Measurements from ENCODE around the gene TCAIM. TPM values are rescaled to one million over a fixed set of nuclear protein-coding genes. Genes with fewer than 3 reads are reported as not detected.

Gene TCAIM, protein sequence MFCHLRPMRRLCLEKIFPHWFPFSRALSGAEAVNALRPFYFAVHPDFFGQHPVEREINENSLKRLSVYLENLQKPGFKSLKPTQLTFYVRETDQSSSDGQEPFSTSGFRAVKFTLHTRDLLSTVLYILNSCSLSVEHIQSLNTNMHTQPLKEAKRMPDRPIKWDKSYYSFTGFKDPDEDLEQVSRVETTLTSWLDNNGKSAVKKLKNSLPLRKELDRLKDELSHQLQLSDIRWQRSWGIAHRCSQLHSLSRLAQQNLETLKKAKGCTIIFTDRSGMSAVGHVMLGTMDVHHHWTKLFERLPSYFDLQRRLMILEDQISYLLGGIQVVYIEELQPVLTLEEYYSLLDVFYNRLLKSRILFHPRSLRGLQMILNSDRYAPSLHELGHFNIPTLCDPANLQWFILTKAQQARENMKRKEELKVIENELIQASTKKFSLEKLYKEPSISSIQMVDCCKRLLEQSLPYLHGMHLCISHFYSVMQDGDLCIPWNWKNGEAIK
- polyA plus RNA-seq, result 10 to 100 TPM in 2 of 3 donors, 1 to 10 TPM in 1; 9.9 to 18.1 (median 16.3) TPM

DNA sequence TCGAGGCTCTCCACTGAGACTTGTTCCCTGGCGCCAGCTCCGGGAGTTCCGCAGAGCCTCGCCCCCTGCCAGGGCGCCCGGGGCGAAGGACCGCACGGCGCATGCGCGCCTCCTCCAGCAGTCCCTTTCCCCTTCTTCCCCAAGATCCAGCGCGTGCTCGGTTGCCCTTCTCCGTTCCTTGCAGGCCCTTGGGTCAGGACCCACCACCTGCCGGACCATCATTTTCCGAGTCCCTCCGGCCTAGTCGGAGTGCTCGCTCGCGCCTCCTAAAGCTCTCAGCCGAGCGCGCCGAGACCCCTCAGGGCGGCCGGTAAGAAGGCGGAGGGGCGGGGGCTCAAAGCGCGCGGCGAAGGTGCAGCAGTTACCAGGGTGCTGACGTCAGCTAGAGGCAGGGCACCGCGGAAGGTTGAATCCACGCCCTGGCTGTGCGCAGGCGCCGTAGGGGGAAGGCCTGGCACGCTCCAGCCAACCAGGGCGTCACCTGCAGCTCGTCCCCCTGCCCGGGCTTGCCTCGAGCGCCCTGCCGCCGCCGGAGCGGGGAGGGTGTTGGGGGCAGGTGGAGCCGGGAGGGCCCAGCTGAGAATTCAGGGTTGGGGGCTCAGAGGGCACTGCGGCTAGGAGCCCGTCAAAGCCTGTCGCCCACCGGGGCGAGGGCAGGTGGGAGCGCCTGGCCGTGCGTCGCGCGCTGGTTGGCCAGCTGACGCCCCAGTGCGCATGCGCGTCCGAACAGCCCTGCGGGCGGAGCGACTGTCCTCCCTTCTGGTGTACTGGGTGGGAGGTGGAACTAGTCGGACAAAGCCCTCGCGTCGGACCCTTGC, at the start of gene TCAIM:
Gene TCAIM (plus strand): TSS at position 757 of the 818 bp plus-strand sequence. CDS start 16,017 bp downstream, outside the sequence.
- H3K4me1 Mint-ChIP-seq, result peaks cover 25 to 42% of the 10 kb centered on the region in 2 donors
- H3K27ac Mint-ChIP-seq, result peak within 1 kb of the TSS; percentile 95 to 99 (median 98)
- H3K4me3 Mint-ChIP-seq, result peak within 1 kb of the TSS; percentile 96 to 100 (median 99)
- DNase-seq, result peak; percentile 100
- H3K27me3 Mint-ChIP-seq (ENCODE audit: low read depth in 3 of 3), result peaks cover 11 to 21% (median 14%) of the 10 kb centered on the region in 3 donors
- peaks cover 0 to 3% (median 0%) of the 10 kb centered on the region in 3 donors for H3K36me3 Mint-ChIP-seq
- H3K9me3 Mint-ChIP-seq, result no peaks in the 10 kb centered on the region

DNA sequence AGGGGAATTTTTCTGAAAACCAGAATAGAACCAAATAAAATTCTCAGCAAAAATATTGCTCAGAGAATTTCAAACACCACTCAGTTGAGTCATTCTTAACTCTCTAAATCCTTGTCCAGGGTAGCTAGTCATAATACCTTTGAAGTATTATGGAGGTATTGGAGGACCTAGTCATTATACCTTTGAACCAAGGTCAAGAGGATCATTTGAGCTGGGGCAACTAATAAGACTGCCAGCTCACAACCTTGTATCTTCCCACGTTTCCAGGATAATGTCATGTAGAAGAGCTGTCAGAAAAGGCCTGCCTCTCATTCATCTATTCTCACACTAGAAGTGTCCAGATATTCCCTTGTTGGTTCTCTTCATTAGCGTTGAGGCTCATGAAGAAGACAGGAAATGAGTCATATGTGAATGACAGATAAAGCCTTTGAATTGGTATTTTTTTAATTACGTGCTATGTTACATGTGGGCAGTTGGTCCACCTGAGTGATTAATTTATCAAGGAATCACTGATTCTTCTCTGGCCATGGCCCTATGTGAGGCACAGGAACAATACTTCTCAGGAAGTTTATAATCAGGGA, 48.6 kb upstream of the TCAIM start:
- H3K4me3 Mint-ChIP-seq, result no peak overlapping the region
- no peaks in the 10 kb centered on the region for H3K9me3 Mint-ChIP-seq
- H3K27ac Mint-ChIP-seq, result no peak overlapping the region
- DNase-seq, result no peak
- no peaks in the 10 kb centered on the region for H3K36me3 Mint-ChIP-seq
- no peaks in the 10 kb centered on the region for H3K4me1 Mint-ChIP-seq
- H3K27me3 Mint-ChIP-seq (ENCODE audit: low read depth in 3 of 3), result peaks cover 0 to 9% (median 1%) of the 10 kb centered on the region in 3 donors

DNA sequence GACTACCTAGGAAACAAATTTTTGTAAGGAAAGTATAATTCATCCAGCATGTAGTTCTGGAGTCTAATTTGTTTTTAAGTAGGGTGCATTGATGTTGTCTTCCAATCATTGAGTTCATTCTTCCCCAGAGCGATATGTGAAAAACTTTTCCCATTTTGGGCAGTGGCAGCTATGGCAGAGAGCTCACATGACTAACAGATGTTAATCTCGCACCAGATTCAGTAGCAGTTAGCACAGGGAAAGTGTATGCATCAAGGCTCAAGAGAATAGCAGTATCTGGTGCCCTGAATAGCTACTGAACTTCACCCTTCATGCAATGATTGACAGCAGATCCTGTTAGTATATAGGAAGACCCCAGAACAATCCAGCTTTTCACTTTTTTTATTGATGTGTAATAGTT, 46.3 kb upstream of the TCAIM start:
- no peaks in the 10 kb centered on the region for H3K36me3 Mint-ChIP-seq
- no peak overlapping the region for H3K27ac Mint-ChIP-seq
- no peaks in the 10 kb centered on the region for H3K9me3 Mint-ChIP-seq
- DNase-seq, result no peak
- peaks cover 1 to 11% (median 2%) of the 10 kb centered on the region in 3 donors for H3K27me3 Mint-ChIP-seq (ENCODE audit: low read depth in 3 of 3)
- no peaks in the 10 kb centered on the region for H3K4me1 Mint-ChIP-seq
- no peak overlapping the region for H3K4me3 Mint-ChIP-seq

DNA sequence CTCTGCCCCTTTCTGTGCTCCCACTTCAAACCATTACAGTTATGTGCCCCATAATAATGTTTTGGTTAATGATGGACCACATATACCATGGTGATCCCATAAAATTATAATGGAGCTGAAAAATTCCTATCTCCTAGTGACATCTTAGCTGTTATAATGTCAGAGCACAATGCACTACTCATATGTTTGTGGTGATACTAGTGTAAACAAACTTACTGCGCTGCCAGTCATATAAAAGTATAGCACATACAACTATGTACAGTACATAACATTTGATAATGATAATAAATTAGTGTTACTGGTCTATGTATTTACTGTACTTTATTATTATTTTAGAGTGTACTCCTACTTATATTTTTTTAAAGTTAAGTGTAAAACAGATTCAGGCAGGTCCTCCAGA, 45.6 kb upstream of the TCAIM start:
- Mint-ChIP-seq H3K27ac (no peak overlapping the region), H3K9me3 (no peaks in the 10 kb centered on the region), H3K36me3 (no peaks in the 10 kb centered on the region), H3K4me3 (no peak overlapping the region), H3K27me3 (ENCODE audit: low read depth in 3 of 3) (peaks cover 1 to 11% (median 2%) of the 10 kb centered on the region in 3 donors), H3K4me1 (no peaks in the 10 kb centered on the region)
- no peak for DNase-seq

DNA sequence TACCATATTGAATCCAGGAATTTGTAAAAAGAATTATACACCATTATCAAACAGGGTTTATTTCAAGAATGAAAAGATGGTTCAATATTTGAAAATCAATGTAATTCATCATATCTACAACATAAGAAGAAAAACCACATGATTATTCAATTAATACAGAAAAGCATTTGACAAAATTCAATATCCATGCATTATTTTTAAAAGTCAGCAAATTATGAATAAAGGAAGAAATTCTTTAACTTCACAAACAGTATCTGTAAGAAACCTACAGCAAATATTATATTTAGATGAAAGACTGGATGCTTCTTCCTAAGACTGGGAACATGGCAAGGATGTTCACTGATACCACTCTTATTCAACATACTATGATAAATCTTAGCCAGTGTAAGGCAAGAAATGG, 41.3 kb upstream of the TCAIM start:
- no peaks in the 10 kb centered on the region for H3K4me1 Mint-ChIP-seq
- H3K9me3 Mint-ChIP-seq, result peaks cover 0 to 2% (median 0%) of the 10 kb centered on the region in 6 donors
- no peaks in the 10 kb centered on the region for H3K36me3 Mint-ChIP-seq

DNA sequence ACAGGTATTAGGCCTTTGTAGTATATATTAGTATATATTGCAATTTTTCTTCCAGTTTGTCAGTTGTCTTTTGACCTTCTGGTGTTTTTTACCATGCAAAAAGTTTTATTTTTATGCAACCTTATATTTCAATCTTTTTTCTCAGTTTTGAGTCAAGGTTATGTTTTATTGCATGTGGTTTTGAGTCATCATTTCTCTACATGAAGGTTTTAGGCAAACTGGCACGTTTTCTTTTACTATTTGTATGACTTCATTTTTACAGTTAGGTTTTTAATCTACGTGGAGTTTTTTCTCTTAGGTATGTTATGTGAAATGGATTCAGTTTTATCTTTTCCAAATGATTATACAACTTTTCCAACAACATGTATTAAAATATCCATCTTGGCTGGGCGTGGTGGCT, 36.8 kb upstream of the TCAIM start:
- H3K4me3 Mint-ChIP-seq, result no peak overlapping the region
- H3K36me3 Mint-ChIP-seq, result no peaks in the 10 kb centered on the region
- H3K9me3 Mint-ChIP-seq, result peaks cover 0 to 2% (median 0%) of the 10 kb centered on the region in 6 donors

More for the DNA sequence above, 41.3 kb upstream of the TCAIM start:
- no peak overlapping the region for H3K4me3 Mint-ChIP-seq
- no peak for DNase-seq
- H3K27ac Mint-ChIP-seq, result no peak overlapping the region
- H3K27me3 Mint-ChIP-seq (ENCODE audit: low read depth in 3 of 3), result peaks cover 0 to 6% (median 2%) of the 10 kb centered on the region in 3 donors

DNA sequence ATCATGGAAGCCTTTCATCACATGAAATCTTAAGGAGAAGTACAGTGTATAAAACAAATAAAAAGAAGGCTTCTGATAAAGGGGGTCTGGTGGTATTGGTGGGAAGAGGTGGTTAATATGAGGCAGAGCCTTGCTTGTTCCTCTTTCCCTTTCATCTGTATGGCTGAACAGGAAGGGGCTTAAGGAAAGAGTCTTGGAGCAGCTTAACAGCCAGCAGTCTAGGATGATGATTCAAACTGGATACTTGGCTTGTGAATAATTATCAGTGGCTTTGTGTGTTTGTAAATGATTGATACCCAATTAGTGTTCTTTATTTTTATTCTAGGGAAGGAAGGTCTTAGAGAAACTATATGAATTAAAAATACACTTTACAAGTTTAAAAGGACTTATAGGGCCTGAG, 29.1 kb upstream of the TCAIM start:
- Mint-ChIP-seq H3K9me3 (no peaks in the 10 kb centered on the region), H3K27me3 (ENCODE audit: low read depth in 3 of 3) (peaks cover 0 to 12% (median 2%) of the 10 kb centered on the region in 3 donors), H3K27ac (no peak overlapping the region), H3K4me3 (no peak overlapping the region), H3K4me1 (no peaks in the 10 kb centered on the region), H3K36me3 (no peaks in the 10 kb centered on the region)
- no peak for DNase-seq

More for the DNA sequence above, 36.8 kb upstream of the TCAIM start:
- Mint-ChIP-seq H3K4me1 (no peaks in the 10 kb centered on the region), H3K27me3 (ENCODE audit: low read depth in 3 of 3) (peaks cover 0 to 9% (median 5%) of the 10 kb centered on the region in 3 donors), H3K27ac (no peak overlapping the region)
- DNase-seq, result no peak

DNA sequence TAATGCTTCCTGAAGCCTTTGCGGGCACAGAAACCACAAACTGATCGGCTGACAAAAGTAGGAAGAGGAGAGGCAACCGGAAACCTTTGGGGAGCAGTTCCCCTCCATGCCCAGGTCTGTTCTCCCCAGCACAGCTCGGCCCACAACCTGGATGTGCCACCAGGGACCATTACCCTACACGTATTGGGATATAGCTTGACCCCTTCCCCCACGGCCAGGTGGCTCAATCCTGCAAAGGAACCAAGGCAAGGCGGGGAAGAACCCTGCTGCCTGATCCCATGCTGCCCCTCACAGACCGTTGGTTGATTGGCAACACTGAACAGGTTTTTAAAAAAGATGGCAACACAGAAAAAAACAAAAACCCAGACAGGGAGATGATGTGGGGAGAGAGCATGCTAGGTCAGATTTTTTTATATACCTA, 19.7 kb upstream of the TCAIM start:
- H3K27ac Mint-ChIP-seq, result no peak overlapping the region

DNA sequence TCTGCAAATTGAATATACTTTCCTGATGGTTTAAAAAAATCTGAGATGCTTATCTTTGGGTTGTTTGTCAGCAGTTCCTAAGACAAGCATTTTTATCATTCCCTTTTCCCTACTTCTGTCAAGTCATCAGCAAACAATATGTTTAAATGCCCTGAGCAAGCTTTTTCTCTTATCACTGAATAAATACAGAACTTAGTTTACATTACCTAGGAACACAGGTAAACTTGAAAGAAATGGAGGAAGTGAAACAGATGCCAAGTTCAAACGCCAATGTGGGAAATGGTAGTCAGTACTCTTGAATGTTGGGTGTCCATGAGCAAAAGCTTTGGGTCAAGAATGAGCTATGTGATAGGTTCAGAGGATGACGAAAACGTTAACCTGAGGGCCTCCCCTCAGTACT, 17.2 kb upstream of the TCAIM start:
- DNase-seq, result no peak
- Mint-ChIP-seq H3K27me3 (ENCODE audit: low read depth in 3 of 3) (peaks cover 0 to 10% (median 2%) of the 10 kb centered on the region in 3 donors), H3K27ac (no peak overlapping the region), H3K4me3 (no peak overlapping the region), H3K4me1 (no peaks in the 10 kb centered on the region), H3K9me3 (no peaks in the 10 kb centered on the region), H3K36me3 (no peaks in the 10 kb centered on the region)

More for the DNA sequence above, 19.7 kb upstream of the TCAIM start:
- Mint-ChIP-seq H3K4me1 (no peaks in the 10 kb centered on the region), H3K9me3 (no peaks in the 10 kb centered on the region), H3K27me3 (ENCODE audit: low read depth in 3 of 3) (peaks cover 0 to 4% (median 0%) of the 10 kb centered on the region in 3 donors), H3K36me3 (no peaks in the 10 kb centered on the region), H3K4me3 (no peak overlapping the region)
- DNase-seq, result no peak

DNA sequence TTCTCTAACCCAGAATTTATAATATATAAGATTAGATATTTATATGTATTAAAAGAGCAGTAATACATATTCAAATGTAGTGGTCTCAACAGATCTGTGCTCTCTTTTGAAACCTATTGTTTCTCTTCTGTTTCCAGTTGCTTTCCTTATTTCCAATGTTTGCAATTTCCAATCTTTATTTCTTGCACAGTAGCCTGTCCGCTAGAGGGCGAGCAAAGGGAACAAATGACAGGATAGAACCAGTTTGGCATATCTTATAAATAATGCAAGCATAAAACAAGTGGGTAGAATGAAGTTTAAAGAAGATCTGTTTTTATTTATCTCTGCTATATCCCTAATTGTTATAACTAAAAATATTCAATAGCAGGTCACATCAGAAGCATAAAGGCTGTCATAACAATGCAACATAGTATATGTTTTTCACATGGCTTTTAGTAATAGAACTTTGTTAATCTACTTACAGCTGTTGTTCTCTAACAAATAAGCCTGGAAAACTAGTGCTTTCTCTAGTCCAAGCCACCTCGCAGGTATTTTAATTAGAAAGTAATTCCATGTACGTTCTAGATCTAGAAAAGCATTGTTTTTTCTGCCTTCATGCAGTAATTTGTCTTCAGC, 15.1 kb upstream of the TCAIM start:
- Mint-ChIP-seq H3K36me3 (no peaks in the 10 kb centered on the region), H3K4me3 (no peak overlapping the region), H3K27me3 (ENCODE audit: low read depth in 3 of 3) (peaks cover 0 to 14% (median 2%) of the 10 kb centered on the region in 3 donors), H3K27ac (no peak overlapping the region), H3K9me3 (no peaks in the 10 kb centered on the region), H3K4me1 (no peaks in the 10 kb centered on the region)
- DNase-seq, result peak; percentile 37 to 46 (median 41)

DNA sequence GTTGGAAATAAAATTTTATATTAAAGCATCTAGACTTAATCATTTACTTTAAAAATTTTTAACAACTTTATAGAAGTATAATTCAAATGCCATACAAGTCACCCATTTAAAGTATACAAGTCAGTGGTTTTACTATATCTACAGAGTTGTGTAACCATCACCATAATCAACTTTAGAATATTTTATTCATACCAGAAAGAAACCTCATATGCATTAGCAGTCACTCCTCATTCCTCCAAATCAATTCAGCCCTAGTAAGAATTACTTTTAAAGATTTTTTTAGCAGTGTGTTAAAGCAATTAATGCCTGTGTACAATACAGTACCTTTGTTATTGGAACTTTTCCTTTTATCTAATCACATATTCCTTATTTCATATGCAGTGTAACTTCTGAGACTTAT, 14.0 kb upstream of the TCAIM start:
- Mint-ChIP-seq H3K27me3 (ENCODE audit: low read depth in 3 of 3) (peaks cover 0 to 14% (median 2%) of the 10 kb centered on the region in 3 donors), H3K9me3 (no peaks in the 10 kb centered on the region), H3K4me1 (no peaks in the 10 kb centered on the region), H3K27ac (no peak overlapping the region), H3K36me3 (no peaks in the 10 kb centered on the region), H3K4me3 (no peak overlapping the region)
- no peak for DNase-seq

DNA sequence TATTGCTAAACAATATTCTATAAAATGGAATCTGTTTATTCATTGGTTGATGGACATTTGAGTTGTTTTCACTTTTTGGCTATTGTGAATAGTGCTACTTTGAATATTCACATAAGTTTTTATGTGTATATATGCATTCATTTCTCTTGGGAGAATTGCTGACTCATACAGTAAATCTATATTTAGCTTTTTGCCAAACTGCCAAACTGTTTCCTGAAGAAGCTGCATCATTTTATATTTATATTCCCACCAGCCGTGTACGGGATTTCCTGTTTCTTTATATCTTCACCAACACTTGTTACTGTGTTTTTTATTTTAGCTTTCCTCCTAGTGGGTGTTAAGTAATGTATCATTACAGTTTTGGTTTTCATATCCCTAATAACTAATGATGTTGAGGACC, 12.5 kb upstream of the TCAIM start:
- H3K27me3 Mint-ChIP-seq (ENCODE audit: low read depth in 3 of 3), result peaks cover 0 to 14% (median 2%) of the 10 kb centered on the region in 3 donors
- no peak overlapping the region for H3K4me3 Mint-ChIP-seq
- no peak for DNase-seq
- H3K27ac Mint-ChIP-seq, result no peak overlapping the region
- H3K4me1 Mint-ChIP-seq, result no peaks in the 10 kb centered on the region
- no peaks in the 10 kb centered on the region for H3K36me3 Mint-ChIP-seq
- H3K9me3 Mint-ChIP-seq, result no peaks in the 10 kb centered on the region

DNA sequence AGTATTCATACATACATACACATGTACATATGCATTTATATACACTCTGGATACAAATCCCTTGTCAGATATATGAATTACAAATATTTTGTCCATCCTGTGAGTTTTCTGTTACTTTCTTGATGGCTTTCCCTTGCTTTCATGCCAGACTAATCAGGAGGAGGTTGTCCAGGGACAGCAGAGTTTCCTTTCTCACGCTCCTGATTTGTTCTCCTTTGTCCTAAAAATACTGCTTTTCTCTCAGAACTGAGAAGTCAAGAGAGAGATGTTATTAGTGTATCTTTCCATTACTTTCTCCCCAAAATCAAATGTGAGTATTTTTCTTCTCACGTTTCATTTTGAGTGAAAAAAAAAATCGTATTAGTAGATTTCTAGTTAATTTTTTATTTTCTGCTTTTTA, 12.1 kb upstream of the TCAIM start:
- Mint-ChIP-seq H3K27me3 (ENCODE audit: low read depth in 3 of 3) (peaks cover 0 to 14% (median 2%) of the 10 kb centered on the region in 3 donors), H3K27ac (no peak overlapping the region), H3K4me1 (no peaks in the 10 kb centered on the region), H3K36me3 (no peaks in the 10 kb centered on the region), H3K9me3 (no peaks in the 10 kb centered on the region), H3K4me3 (no peak overlapping the region)
- no peak for DNase-seq
